Measurements from ENCODE around the gene MACROD2.

Gene MACROD2

DNA sequence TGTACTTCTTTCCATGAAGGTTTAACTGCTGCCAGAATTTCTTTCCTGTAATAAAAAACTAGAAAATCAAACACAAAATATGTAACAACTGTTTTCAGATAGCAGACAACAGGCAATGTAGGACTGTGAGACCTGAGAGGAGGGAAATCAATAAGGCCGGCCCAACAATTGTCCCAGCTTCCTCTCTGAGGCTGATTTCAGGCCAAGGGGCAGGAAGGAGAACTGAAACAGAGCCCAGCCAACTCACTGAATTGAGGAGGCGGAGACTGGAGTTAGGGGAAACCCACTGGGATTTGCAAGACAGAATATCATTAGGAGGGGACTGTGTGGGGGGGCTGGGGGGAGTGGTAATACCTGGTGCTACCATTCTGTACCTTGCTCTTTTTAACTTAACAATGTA, 299.9 kb downstream of the MACROD2 start:
- CTCF ChIA-PET, result no interaction called here
- TF ChIP-seq, protein P1, sequence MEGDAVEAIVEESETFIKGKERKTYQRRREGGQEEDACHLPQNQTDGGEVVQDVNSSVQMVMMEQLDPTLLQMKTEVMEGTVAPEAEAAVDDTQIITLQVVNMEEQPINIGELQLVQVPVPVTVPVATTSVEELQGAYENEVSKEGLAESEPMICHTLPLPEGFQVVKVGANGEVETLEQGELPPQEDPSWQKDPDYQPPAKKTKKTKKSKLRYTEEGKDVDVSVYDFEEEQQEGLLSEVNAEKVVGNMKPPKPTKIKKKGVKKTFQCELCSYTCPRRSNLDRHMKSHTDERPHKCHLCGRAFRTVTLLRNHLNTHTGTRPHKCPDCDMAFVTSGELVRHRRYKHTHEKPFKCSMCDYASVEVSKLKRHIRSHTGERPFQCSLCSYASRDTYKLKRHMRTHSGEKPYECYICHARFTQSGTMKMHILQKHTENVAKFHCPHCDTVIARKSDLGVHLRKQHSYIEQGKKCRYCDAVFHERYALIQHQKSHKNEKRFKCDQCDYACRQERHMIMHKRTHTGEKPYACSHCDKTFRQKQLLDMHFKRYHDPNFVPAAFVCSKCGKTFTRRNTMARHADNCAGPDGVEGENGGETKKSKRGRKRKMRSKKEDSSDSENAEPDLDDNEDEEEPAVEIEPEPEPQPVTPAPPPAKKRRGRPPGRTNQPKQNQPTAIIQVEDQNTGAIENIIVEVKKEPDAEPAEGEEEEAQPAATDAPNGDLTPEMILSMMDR (IDR thresholded peaks at IDR 0.05; ENCODE audit: insufficient read depth, low read length, missing control alignments), result no peak
- POLR2A ChIA-PET, result no interaction called here
- no peak for DNase-seq (ENCODE audit: low read depth, low spot score)
- H3K4me3 ChIP-seq (ENCODE audit: low read depth, low read length), result no peak overlapping the region

DNA sequence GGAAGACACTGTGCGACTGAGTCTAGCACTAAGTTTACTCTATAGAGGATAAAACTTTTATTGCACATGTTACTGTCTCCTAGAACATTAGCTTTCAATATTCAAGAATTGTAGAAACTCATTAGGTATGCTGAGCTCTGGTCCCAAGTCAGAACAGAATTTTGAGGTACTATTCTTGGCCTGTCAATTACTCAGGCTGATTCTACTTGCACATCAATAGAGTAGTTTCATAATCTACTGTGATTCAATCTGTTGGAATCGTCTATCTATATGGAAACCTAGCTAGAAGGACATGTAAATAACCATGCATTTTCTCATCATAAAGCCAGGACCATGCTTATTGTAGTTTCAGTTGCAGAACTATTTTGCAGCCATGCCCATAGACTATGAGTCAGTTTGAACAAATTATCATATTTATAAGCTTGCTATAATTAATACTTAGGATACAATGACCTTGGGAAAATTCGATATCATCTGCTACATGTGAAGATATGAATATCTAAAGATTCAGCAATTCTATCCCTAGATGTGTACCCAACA, 300.5 kb downstream of the MACROD2 start:
- TF ChIP-seq, protein P1 (IDR thresholded peaks at IDR 0.05; ENCODE audit: insufficient read depth, low read length, missing control alignments), result no peak
- ChIA-PET POLR2A (no interaction called here), CTCF (interaction anchor here (1.1 kb wide), 1 partner anchor 11 kb away, joined by 4 read pairs; no protein-coding TSS in a partner anchor)
- DNase-seq (ENCODE audit: low read depth, low spot score), result no peak
- H3K4me3 ChIP-seq (ENCODE audit: low read depth, low read length), result no peak overlapping the region

- CTCF ChIA-PET, result no interaction called here
- H3K4me3 ChIP-seq (ENCODE audit: low read depth, low read length), result no peak overlapping the region
- TF ChIP-seq, protein P1 (IDR thresholded peaks at IDR 0.05; ENCODE audit: insufficient read depth, low read length, missing control alignments), result no peak
- DNase-seq (ENCODE audit: low read depth, low spot score), result no peak
- POLR2A ChIA-PET, result no interaction called here
These were observed 304.5 kb downstream of the MACROD2 start for GRCh38 chr20:14299831-14300230.

GRCh38 chr20:14303106-14303505, 307.8 kb downstream of the MACROD2 start:
- POLR2A ChIA-PET, result no interaction called here
- no peak for DNase-seq (ENCODE audit: low read depth, low spot score)
- TF ChIP-seq, protein P1 (IDR thresholded peaks at IDR 0.05; ENCODE audit: insufficient read depth, low read length, missing control alignments), result no peak
- no peak overlapping the region for H3K4me3 ChIP-seq (ENCODE audit: low read depth, low read length)
- CTCF ChIA-PET, result no interaction called here

GRCh38 chr20:14303651-14304050, 308.3 kb downstream of the MACROD2 start:
- no peak for DNase-seq (ENCODE audit: low read depth, low spot score)
- TF ChIP-seq, protein P1 (IDR thresholded peaks at IDR 0.05; ENCODE audit: insufficient read depth, low read length, missing control alignments), result no peak
- no peak overlapping the region for H3K4me3 ChIP-seq (ENCODE audit: low read depth, low read length)
- ChIA-PET CTCF (no interaction called here), POLR2A (no interaction called here)

DNA sequence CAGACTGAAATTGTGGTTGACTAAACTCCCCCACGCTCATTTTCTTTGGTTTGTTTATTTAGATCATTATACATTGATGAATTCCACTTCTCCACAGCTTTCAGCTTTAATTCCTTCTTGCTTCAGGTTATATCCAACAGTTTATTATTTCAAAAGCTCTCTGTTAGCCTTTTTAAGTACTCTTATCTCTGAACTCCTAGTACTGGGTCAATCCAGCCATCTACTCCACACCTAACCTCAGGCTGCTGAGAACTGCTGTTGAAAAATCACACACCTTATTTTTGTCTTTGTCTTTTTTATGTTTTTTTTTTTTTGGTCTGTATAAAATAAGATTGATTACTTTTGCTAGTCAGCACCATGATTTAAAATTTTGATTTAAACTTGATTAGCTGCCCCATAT, 309.2 kb downstream of the MACROD2 start:
- TF ChIP-seq, protein P1 (IDR thresholded peaks at IDR 0.05; ENCODE audit: insufficient read depth, low read length, missing control alignments), result no peak
- ChIA-PET CTCF (no interaction called here), POLR2A (no interaction called here)
- no peak overlapping the region for H3K4me3 ChIP-seq (ENCODE audit: low read depth, low read length)
- DNase-seq (ENCODE audit: low read depth, low spot score), result no peak
